Measurements from ENCODE around the gene FGFRL1. TPM values are rescaled to one million over a fixed set of nuclear protein-coding genes. Genes with fewer than 3 reads are reported as not detected.

FGFRL1 gene
- total RNA-seq, 1 donor from 2014 or later = 22.4 TPM

DNA sequence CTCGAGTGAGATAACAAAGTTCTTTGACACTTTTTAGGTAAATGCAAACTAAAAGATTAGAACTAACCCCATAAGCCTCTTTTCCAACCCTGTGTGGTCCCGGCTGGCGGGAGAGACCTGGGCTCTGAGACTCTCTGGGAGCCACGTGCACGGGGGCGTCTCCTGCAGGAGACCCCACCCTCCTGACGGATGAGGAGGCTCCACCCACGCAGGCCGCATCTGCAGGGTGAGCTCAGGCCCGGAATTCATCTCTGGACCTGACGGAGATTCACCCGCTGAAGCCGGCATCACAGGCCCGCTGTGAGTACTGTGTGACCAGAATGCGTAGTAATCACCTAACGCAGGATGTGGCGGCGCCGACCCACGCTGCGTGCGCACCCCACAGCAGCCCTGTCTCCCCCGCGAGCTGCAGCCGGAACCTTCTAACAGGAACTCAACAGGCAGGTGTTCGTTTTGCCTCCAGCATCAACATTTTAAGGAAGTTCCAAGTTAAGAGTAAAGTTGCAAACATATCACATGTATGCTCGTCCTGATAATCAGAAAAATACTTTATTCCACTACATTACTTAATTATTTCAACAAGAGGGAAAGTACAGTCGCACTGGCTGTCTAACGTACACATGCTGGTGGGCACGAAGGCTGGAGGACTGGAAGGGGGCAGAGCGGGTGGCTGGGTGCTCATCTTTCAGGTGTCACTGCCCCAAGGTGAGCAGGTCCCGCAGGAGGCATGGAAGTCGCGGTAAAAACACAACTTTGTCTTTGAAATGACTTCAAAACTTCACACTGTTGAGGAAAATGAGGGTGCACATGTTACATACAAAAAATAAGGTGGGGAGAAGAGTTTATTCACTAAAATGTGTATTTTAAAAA is 44.5 kb downstream of the FGFRL1 start:
- peak overlapping the region; percentile 40 for H3K4me3 ChIP-seq
- peaks cover 77% of the 10 kb centered on the region for H3K27me3 ChIP-seq (ENCODE audit: low read depth)
- H3K36me3 ChIP-seq = no peaks in the 10 kb centered on the region
- no peak for DNase-seq
- TF ChIP-seq, protein P1, sequence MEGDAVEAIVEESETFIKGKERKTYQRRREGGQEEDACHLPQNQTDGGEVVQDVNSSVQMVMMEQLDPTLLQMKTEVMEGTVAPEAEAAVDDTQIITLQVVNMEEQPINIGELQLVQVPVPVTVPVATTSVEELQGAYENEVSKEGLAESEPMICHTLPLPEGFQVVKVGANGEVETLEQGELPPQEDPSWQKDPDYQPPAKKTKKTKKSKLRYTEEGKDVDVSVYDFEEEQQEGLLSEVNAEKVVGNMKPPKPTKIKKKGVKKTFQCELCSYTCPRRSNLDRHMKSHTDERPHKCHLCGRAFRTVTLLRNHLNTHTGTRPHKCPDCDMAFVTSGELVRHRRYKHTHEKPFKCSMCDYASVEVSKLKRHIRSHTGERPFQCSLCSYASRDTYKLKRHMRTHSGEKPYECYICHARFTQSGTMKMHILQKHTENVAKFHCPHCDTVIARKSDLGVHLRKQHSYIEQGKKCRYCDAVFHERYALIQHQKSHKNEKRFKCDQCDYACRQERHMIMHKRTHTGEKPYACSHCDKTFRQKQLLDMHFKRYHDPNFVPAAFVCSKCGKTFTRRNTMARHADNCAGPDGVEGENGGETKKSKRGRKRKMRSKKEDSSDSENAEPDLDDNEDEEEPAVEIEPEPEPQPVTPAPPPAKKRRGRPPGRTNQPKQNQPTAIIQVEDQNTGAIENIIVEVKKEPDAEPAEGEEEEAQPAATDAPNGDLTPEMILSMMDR (IDR thresholded peaks at IDR 0.05; ENCODE audit: borderline replicate concordance) = no peak
- peaks cover 28% of the 10 kb centered on the region for H3K4me1 ChIP-seq
- intact Hi-C loops (cut with micrococcal nuclease) = no loop called here
- no peaks in the 10 kb centered on the region for H3K9me3 ChIP-seq (replicated peaks)
- no peak overlapping the region for H3K27ac ChIP-seq (replicated peaks)

DNA sequence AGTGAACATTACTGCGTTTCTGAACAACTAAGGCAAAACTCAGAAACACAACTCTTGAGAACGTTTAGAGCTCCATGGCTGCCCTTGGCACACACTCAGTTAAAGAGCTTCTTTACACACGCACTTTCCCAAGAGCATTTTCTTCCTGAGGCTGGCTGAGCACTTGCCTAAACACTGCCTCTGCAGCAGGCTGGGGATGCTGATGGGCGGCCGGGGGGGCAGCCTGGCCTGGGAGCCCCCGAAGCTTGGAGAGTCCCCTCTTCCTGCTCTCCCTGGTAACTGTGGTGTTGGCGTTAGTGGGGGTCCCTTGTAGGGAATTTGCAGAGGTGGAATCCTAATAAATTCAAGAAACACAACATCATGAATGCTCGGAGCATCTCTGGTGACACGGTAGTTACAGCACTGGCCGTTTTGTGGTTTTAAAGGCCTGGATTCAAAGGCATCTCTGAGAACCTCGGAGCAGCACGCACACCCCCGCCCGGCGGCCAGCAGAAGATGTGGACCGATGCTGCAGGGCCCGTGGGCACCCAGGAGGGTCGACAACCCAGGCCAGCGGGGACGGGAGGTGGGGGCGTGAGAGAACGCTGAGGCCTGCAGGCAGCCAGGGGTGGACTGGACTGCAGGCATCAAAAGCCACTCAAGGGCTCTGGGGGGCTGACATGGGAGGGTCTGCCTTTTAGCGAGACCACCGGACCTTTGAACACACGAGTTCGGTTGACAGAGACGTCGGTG is 45.4 kb downstream of the FGFRL1 start:
- intact Hi-C loops (cut with micrococcal nuclease) = no loop called here
- peaks cover 78% of the 10 kb centered on the region for H3K27me3 ChIP-seq (ENCODE audit: low read depth)
- H3K27ac ChIP-seq (replicated peaks) = no peak overlapping the region
- no peak overlapping the region for H3K4me3 ChIP-seq
- peaks cover 28% of the 10 kb centered on the region for H3K4me1 ChIP-seq
- DNase-seq = no peak
- no peaks in the 10 kb centered on the region for H3K9me3 ChIP-seq (replicated peaks)
- TF ChIP-seq, protein P1 (IDR thresholded peaks at IDR 0.05; ENCODE audit: borderline replicate concordance) = no peak
- no peaks in the 10 kb centered on the region for H3K36me3 ChIP-seq

DNA sequence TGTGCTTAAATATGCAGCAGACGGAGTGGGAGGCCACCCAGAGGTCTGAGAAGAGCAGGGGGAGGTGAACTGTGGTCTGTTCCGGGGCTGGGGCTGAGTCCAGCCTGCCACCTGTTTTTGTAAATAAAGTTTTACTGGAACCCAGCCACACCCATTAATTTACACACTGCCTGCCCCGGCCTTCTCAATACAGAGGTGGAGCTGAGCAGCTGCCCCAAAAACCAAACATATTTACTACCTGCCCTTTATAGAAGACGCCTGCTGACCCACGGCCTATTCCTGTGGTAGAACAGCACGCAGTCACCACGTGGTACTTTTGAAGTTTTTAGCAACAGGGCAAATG is 45.9 kb downstream of the FGFRL1 start:
- H3K27me3 ChIP-seq (ENCODE audit: low read depth) = peaks cover 78% of the 10 kb centered on the region
- peaks cover 28% of the 10 kb centered on the region for H3K4me1 ChIP-seq
- no peaks in the 10 kb centered on the region for H3K36me3 ChIP-seq
- H3K9me3 ChIP-seq (replicated peaks) = no peaks in the 10 kb centered on the region
- TF ChIP-seq, protein P1 (IDR thresholded peaks at IDR 0.05; ENCODE audit: borderline replicate concordance) = no peak
- H3K4me3 ChIP-seq = no peak overlapping the region
- DNase-seq = no peak
- H3K27ac ChIP-seq (replicated peaks) = no peak overlapping the region
- intact Hi-C loops (cut with micrococcal nuclease) = no loop called here

DNA sequence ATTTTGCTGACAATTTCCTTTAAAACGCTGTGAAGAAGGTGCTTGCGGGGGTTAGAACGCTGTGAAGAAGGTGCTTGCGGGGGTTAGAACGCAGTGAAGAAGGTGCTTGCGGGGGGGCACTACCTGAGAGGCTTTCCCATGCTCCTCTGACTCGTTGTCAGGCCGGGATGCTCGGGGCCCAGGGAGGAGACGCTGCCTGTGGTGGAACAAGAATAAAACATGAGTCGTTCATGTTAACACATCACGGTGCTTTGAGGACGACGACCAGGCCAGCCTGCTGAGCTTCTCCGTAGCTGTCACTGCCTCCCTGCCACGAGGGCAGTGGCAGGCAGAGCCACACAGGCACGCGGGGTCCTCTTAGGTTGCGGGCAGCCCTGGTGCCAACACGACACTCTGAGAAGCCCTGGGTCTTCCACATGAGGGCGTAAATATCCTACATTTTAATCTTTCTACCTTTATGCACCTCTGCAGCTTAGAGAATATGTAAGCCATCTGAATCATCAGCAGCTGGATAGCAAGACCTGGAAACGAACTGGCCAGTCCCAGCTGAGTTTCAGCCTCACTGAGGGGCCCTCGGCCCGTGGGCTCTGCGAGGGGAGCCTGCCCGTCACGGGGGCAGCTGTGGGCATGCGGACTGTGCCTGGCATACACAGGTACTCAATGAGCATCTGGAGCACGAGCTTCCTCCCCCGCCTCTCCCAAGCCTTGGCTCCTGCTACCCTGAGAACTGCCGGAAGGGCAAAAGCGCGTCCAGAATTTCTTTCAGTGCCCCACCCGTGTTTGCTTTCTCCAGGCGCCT is 47.0 kb downstream of the FGFRL1 start:
- intact Hi-C loops (cut with micrococcal nuclease) = no loop called here
- Histone ChIP-seq H3K27me3 (ENCODE audit: low read depth) (peaks cover 76% of the 10 kb centered on the region), H3K9me3 (replicated peaks) (no peaks in the 10 kb centered on the region), H3K4me1 (peaks cover 23% of the 10 kb centered on the region), H3K27ac (replicated peaks) (no peak overlapping the region), H3K4me3 (no peak overlapping the region), H3K36me3 (no peaks in the 10 kb centered on the region)
- TF ChIP-seq, protein P1 (IDR thresholded peaks at IDR 0.05; ENCODE audit: borderline replicate concordance) = no peak
- DNase-seq = no peak

DNA sequence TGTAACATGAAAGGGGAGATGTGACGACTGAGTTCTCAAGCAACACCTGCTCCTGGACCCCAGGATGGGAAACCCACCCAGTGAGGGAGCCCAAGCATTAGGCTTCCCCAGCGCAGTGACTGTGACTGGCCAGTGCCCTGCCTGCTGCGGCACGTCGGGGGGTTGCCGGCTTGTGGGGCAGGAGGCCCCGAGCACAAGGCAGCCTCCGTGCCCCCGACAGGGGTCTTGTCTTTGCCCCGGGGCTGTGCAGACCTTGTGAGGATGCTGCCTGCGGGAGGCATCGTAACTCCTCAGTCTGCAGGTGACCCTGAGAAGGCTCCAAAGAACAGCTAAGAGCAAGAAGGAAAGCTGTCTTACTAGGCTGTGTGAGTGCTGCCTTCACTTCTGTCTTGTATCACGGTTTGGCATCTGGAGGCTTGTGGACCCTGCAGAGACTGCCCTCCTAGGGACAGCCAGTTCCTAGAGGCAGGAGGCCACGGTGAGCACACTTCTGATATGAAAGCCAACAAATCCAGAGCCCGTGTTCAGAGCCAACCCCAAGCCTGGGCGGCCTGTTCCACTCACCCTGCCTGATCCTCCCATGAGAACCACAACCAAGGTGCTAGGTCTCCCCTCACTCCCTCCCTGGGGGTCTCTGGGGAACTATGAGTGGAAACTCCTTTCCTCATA is 47.7 kb downstream of the FGFRL1 start:
- Histone ChIP-seq H3K4me1 (peaks cover 23% of the 10 kb centered on the region), H3K27me3 (ENCODE audit: low read depth) (peaks cover 78% of the 10 kb centered on the region), H3K36me3 (no peaks in the 10 kb centered on the region), H3K27ac (replicated peaks) (no peak overlapping the region), H3K9me3 (replicated peaks) (no peaks in the 10 kb centered on the region), H3K4me3 (no peak overlapping the region)
- DNase-seq = no peak
- intact Hi-C loops (cut with micrococcal nuclease) = no loop called here
- TF ChIP-seq, protein P1 (IDR thresholded peaks at IDR 0.05; ENCODE audit: borderline replicate concordance) = no peak
